Endothelial cell of umbilical vein (primary cell): ENCODE measurements around the gene ANKDD1A.

Experiments used
- EZH2 ChIP-seq: IDR thresholded peaks from 2 replicates; pipeline ENCODE4 v1.6.1; 2012; ENCODE audit warnings: borderline replicate concordance, low read depth, mild to moderate bottlenecking, moderate library complexity, low read length, inconsistent platforms; ENCODE audit not compliant: severe bottlenecking
- JUN ChIP-seq: IDR thresholded peaks from 2 replicates; pipeline ENCODE4 v1.6.1; 2011; ENCODE audit warnings: borderline replicate concordance, low read depth; ENCODE audit not compliant: insufficient read length, insufficient read depth
- TF ChIP-seq, protein P1 (sequence below), 2 donors: IDR thresholded peaks; 1 replicate in 1 of 2; 2 replicates in 1 of 2; pipeline ENCODE4 v1.5.1; 2011; ENCODE audit warnings: low read length in 2 of 2, mild to moderate bottlenecking in 2 of 2, moderate library complexity in 2 of 2, control low read depth in 1 of 2, inconsistent platforms in 1 of 2, low read depth in 1 of 2; ENCODE audit not compliant: insufficient read depth in 1 of 2; ENCODE audit errors: extremely low read depth in 1 of 2

DNA sequence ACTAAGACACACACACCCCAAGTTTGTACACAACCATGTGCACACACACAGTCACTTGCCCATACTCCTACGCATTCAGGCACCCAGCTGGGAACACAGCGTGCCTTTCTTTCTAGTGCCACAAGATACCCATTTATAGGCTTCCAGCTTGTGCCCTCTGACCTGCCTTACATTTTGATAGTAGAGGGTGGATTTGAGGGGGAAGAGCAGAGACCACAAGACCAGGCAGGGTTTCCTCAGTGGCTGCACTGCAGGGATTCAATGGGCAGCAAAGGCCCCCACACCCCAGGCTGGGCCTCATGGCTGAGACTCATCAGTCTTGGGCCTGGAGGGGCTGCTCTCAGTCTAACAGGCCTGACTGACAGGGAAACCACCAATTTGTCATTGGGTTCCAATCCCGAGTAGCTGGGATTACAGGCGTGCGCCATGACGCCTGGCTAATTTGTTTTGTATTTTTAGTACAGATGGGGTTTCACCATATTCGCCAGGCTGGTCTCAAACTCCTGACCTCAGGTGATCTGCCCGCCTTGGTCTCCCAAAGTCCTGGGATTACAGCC, 18.8 kb upstream of the ANKDD1A start:
- TF ChIP-seq, protein P1, sequence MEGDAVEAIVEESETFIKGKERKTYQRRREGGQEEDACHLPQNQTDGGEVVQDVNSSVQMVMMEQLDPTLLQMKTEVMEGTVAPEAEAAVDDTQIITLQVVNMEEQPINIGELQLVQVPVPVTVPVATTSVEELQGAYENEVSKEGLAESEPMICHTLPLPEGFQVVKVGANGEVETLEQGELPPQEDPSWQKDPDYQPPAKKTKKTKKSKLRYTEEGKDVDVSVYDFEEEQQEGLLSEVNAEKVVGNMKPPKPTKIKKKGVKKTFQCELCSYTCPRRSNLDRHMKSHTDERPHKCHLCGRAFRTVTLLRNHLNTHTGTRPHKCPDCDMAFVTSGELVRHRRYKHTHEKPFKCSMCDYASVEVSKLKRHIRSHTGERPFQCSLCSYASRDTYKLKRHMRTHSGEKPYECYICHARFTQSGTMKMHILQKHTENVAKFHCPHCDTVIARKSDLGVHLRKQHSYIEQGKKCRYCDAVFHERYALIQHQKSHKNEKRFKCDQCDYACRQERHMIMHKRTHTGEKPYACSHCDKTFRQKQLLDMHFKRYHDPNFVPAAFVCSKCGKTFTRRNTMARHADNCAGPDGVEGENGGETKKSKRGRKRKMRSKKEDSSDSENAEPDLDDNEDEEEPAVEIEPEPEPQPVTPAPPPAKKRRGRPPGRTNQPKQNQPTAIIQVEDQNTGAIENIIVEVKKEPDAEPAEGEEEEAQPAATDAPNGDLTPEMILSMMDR (IDR thresholded peaks at IDR 0.05; ENCODE audit: extremely low read depth in 1 of 2, insufficient read depth in 1 of 2, low read depth in 1 of 2, low read length in 2 of 2): no peak
- TF ChIP-seq EZH2: no peak
- no peak for TF ChIP-seq JUN
